Tibial artery (tissue), 4 donors: ENCODE results near the gene CNGA3.

Experiments used
- DNase-seq, 2 donors: peaks; one replicate each; pipeline ENCODE4 v3.0.0-alpha.2; 2019
- H3K27ac ChIP-seq, 2 donors: fragments of 200-600 bp; sonication (generic) in 1 of 2; 1 replicate in 1 of 2; 2 replicates in 1 of 2; pipeline ENCODE4 v1.5.1; 2018 to 2019; ENCODE audit warnings: mild to moderate bottlenecking in 1 of 2
- H3K27me3 ChIP-seq, 2 donors: fragments of 200-600 bp; sonication (generic) in 1 of 2; one replicate each; pipeline versions ENCODE4 v1.5.1 to v1.6.0; 2016 to 2019
- H3K36me3 ChIP-seq, 3 donors: fragments of 200-600 bp; sonication (generic) in 2 of 3; one replicate each; pipeline ENCODE4 v1.5.1; 2016 to 2019; ENCODE audit warnings: mild to moderate bottlenecking in 2 of 3
- H3K4me1 ChIP-seq, 4 donors: fragments of 200-600 bp; sonication (generic) in 2 of 4; 1 replicate in 3 of 4; 2 replicates in 1 of 4; pipeline ENCODE4 v1.5.1; 2016 to 2019
- H3K4me3 ChIP-seq, 2 donors: fragments of 200-600 bp; sonication (generic) in 1 of 2; 1 replicate in 1 of 2; 2 replicates in 1 of 2; pipeline ENCODE4 v1.5.1; 2018 to 2019; ENCODE audit warnings: mild to moderate bottlenecking in 2 of 2
- H3K9me3 ChIP-seq, 3 donors: fragments of 200-600 bp; sonication (generic) in 1 of 3; one replicate each; pipeline ENCODE4 v1.5.1; 2016 to 2019
- intact Hi-C: fragments of 100-400 bp; cut with DNase I; formaldehyde crosslinking; loops from one replicate; pipeline ENCODE4 v1.15.0; 2023; ENCODE audit warnings: low total_unique reads
- TF ChIP-seq, protein P1 (sequence below), 2 experiments: fragments of 200-600 bp in 1 of 2; fragments of 450-650 bp in 1 of 2; IDR thresholded peaks; one replicate each; pipeline ENCODE4 v1.5.1; 2017 to 2019; ENCODE audit warnings: antibody characterized with exemption in 2 of 2, mild to moderate bottlenecking in 1 of 2, moderate library complexity in 1 of 2

Gene CNGA3

DNA sequence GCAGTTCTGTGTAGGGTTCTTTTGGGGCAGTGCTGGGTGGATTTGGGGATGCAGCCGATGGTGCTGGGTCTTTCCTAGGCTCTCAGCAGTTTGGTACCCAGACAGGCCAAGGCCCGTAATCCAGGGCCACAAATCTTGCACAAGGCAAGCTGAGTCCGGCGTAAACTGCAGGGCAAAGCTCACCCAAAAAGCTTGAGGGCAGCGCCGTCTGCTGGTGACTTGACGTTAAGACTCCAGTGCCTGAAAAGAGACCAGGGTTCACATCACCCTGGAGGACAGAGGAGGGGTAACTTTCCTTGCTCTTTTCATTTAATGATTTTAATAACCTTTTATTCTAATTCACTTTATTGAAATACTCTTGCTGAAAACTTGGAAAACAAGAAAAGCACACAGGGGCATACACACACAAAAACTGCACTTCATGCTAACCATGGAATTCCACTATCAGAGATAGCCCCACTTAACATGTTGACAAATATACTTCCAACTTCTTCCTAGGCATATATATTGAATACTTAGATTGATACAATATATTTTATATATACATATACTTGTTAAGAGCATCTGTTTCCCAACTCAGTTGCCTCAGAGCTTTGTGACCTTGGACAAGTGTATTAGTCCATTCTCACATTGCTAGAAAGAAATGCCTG lies 38.9 kb downstream of the CNGA3 start:
- Histone ChIP-seq H3K9me3 (no peaks in the 10 kb centered on the region), H3K27me3 (peaks cover 0 to 9% of the 10 kb centered on the region in 2 donors), H3K4me1 (no peaks in the 10 kb centered on the region), H3K36me3 (no peaks in the 10 kb centered on the region), H3K27ac (no peak overlapping the region), H3K4me3 (no peak overlapping the region)
- TF ChIP-seq, protein P1, sequence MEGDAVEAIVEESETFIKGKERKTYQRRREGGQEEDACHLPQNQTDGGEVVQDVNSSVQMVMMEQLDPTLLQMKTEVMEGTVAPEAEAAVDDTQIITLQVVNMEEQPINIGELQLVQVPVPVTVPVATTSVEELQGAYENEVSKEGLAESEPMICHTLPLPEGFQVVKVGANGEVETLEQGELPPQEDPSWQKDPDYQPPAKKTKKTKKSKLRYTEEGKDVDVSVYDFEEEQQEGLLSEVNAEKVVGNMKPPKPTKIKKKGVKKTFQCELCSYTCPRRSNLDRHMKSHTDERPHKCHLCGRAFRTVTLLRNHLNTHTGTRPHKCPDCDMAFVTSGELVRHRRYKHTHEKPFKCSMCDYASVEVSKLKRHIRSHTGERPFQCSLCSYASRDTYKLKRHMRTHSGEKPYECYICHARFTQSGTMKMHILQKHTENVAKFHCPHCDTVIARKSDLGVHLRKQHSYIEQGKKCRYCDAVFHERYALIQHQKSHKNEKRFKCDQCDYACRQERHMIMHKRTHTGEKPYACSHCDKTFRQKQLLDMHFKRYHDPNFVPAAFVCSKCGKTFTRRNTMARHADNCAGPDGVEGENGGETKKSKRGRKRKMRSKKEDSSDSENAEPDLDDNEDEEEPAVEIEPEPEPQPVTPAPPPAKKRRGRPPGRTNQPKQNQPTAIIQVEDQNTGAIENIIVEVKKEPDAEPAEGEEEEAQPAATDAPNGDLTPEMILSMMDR (IDR thresholded peaks at IDR 0.05) = peak; percentile 83 to 91
- DNase-seq = peak; percentile 63 to 79
- intact Hi-C loops = loop anchor here (2.0 kb wide), 1 partner anchor 578 kb away; no protein-coding TSS in a partner anchor

DNA sequence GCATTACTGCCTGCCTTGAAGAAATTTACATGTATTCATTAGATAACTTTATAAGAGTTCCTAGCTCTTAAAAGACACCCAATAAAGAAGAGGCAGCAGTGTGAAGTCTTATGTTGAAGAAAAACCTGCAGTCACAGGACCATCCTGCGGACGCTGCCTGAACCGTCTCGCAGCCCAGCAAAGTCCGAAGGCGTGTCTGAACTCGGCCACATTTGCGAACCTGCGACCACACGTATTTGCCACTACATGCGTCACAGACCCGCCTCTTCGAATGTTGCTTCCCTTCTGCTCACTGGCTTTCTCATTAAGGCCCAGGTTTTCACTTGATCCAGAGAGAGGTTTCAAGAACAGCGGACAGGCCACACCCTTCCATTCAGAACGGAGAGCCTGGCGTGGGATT lies 41.2 kb downstream of the CNGA3 start:
- TF ChIP-seq, protein P1 (IDR thresholded peaks at IDR 0.05) = no peak
- Histone ChIP-seq H3K4me3 (no peak overlapping the region), H3K4me1 (no peaks in the 10 kb centered on the region), H3K27ac (no peak overlapping the region), H3K36me3 (no peaks in the 10 kb centered on the region), H3K9me3 (no peaks in the 10 kb centered on the region), H3K27me3 (no peaks in the 10 kb centered on the region)
- intact Hi-C loops = no loop called here
- no peak for DNase-seq

DNA sequence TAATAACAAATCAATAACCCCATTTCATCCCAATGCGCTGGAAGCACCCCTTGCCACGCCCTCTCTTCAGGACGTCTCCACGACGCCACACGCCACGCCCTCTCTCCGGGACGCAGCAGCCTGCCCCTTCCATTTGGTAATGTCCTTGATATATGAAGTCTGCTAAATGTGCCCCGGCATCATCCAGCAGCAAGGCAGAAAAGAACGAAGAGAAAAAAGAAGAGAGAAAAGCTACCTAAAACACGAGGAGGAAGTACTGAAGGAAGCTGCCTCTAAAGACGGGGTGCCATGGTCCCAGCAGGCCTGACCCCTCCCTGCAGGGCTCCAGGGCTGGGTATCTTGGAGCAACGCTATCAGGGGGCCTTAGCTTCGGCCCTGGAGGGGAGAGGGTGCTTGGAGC lies 41.8 kb downstream of the CNGA3 start:
- no peaks in the 10 kb centered on the region for H3K36me3 ChIP-seq
- intact Hi-C loops = no loop called here
- no peak overlapping the region for H3K4me3 ChIP-seq
- H3K9me3 ChIP-seq = no peaks in the 10 kb centered on the region
- TF ChIP-seq, protein P1 (IDR thresholded peaks at IDR 0.05) = no peak
- no peak for DNase-seq
- no peaks in the 10 kb centered on the region for H3K4me1 ChIP-seq
- no peak overlapping the region for H3K27ac ChIP-seq
- H3K27me3 ChIP-seq = no peaks in the 10 kb centered on the region

DNA sequence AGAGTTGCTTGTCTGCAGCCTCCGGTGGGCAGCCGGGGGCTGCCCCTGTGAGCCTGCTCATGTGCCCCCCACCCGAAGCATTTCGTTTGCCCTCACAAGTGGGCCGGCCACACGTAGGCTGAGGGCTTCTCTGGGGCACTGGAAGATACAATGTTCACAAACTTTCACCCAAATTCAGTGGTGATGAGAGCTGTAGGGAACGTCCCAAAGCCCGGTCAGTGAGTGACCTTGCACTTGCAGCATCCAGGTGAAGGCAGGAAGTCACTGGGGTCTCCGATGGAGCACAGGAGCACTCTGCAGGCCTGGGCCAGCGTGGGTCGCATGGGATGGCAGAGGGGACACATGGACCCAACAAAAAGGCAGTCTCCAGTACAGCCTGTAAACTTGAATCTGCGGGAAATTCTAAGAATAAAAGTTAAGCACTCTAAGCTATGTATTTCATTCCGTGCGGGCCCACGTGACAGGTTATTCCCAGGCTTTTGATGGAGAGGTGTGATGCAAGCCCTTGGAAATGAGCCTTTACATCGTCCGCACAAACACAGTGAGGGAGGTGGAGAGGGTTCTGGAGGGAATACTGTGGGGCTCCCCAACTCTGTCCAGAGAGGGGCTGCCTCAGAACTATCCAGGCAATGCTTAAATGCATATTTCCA lies 42.5 kb downstream of the CNGA3 start:
- Histone ChIP-seq H3K27me3 (no peaks in the 10 kb centered on the region), H3K4me3 (no peak overlapping the region), H3K36me3 (no peaks in the 10 kb centered on the region), H3K4me1 (no peaks in the 10 kb centered on the region), H3K9me3 (no peaks in the 10 kb centered on the region), H3K27ac (no peak overlapping the region)
- DNase-seq = no peak
- TF ChIP-seq, protein P1 (IDR thresholded peaks at IDR 0.05) = no peak
- intact Hi-C loops = no loop called here

DNA sequence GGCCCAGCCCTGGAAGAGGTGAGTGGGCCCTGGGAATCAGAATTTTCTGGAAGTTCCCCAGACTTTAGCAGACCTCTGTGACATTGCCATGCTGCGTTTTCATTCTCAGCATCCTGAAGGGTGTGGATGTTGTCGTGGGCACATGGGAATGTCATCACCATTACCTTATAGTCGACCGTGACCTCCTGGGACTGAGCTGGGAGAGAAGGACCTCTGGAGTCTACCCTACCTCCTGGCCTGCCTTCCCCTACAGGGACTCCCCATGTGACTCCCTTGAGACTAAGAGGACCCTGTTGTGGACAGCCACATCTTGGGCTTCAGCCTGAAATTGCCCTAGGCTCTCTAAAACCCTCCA lies 43.0 kb downstream of the CNGA3 start:
- no peaks in the 10 kb centered on the region for H3K27me3 ChIP-seq
- no peak for DNase-seq
- intact Hi-C loops = no loop called here
- TF ChIP-seq, protein P1 (IDR thresholded peaks at IDR 0.05) = no peak
- no peaks in the 10 kb centered on the region for H3K4me1 ChIP-seq
- no peaks in the 10 kb centered on the region for H3K36me3 ChIP-seq
- H3K4me3 ChIP-seq = no peak overlapping the region
- no peaks in the 10 kb centered on the region for H3K9me3 ChIP-seq
- H3K27ac ChIP-seq = no peak overlapping the region
